NB4 (cell line): ENCODE results near the gene FAM184A.

Experiments used
- DNase-seq: peaks from one replicate; pipeline ENCODE4 v3.0.0; 2010; ENCODE audit warnings: low read depth
- H3K4me3 ChIP-seq: one replicate; pipeline ENCODE4 v1.5.1; 2011; ENCODE audit warnings: mild to moderate bottlenecking, low read depth, low read length, moderate library complexity
- CTCF ChIP-seq: IDR thresholded peaks from one replicate; pipeline ENCODE4 v1.5.1; 2012; ENCODE audit warnings: low read depth, low read length
- MAX ChIP-seq: IDR thresholded peaks from 2 replicates; pipeline ENCODE4 v1.6.1; 2011; ENCODE audit warnings: low read depth, low read length
- MYC ChIP-seq: IDR thresholded peaks from 2 replicates; pipeline ENCODE4 v1.6.1; 2011; ENCODE audit warnings: low read depth, low read length
- POLR2A ChIP-seq: IDR thresholded peaks from 2 replicates; pipeline ENCODE4 v1.6.1; 2011; ENCODE audit warnings: mild to moderate bottlenecking; ENCODE audit not compliant: insufficient read length; ENCODE audit errors: extremely low read depth

The FAM184A gene

GRCh38 chr6:119113961-119114360 lies 35.5 kb upstream of the FAM184A start:
- no peak for DNase-seq
- H3K4me3 ChIP-seq = no peak overlapping the region
- TF ChIP-seq MAX (no peak), CTCF (no peak), MYC (no peak)

- no peak overlapping the region for H3K4me3 ChIP-seq
- DNase-seq = peak; percentile 55
- no peak for TF ChIP-seq CTCF
- TF ChIP-seq MAX = 0 out of 2 replicates have a peak, but pooled peaks have one; percentile 4
Observed at GRCh38 chr6:119112812-119113530, 34.5 kb upstream of the FAM184A start.

GRCh38 chr6:119110601-119111548 lies 32.4 kb upstream of the FAM184A start:
- DNase-seq = peak; percentile 64
- TF ChIP-seq CTCF (peak; percentile 30), POLR2A (no peak), MAX (no peak)
- no peak overlapping the region for H3K4me3 ChIP-seq

GRCh38 chr6:119109654-119110325 lies 31.3 kb upstream of the FAM184A start:
- no peak overlapping the region for H3K4me3 ChIP-seq
- DNase-seq = no peak
- TF ChIP-seq CTCF = no peak
- TF ChIP-seq MAX = no peak
- TF ChIP-seq POLR2A = no peak
- no peak for TF ChIP-seq MYC

GRCh38 chr6:119108076-119108475 lies 29.6 kb upstream of the FAM184A start:
- no peak for DNase-seq
- TF ChIP-seq POLR2A = no peak
- no peak for TF ChIP-seq CTCF
- no peak for TF ChIP-seq MYC
- no peak for TF ChIP-seq MAX
- no peak overlapping the region for H3K4me3 ChIP-seq
